Ascending aorta (tissue), 2 donors: ENCODE results near the gene DLX3. TPM values are rescaled to one million over a fixed set of nuclear protein-coding genes. Genes with fewer than 3 reads are reported as not detected.
A peak's percentile ranks its signal among the peaks of the same experiment; 100 is the strongest.

ENCODE experiments used
- DNase-seq, 2 donors: peaks; one replicate each; pipeline ENCODE4 v3.0.0-alpha.2; 2019; ENCODE audit warnings: low spot score in 2 of 2
- H3K27ac ChIP-seq, 2 donors: fragments of 200-600 bp; sonication (generic); one replicate each; pipeline ENCODE4 v1.5.1; 2016 to 2017; ENCODE audit warnings: mild to moderate bottlenecking in 1 of 2
- H3K27me3 ChIP-seq: fragments of 200-600 bp; sonication (generic); one replicate; pipeline ENCODE4 v1.5.1; 2017
- H3K36me3 ChIP-seq, 2 donors: fragments of 200-600 bp; sonication (generic); one replicate each; pipeline ENCODE4 v1.5.1; 2016
- H3K4me1 ChIP-seq, 2 donors: fragments of 200-600 bp; sonication (generic); one replicate each; pipeline ENCODE4 v1.5.1; 2016 to 2017; ENCODE audit warnings: mild to moderate bottlenecking in 1 of 2
- H3K4me3 ChIP-seq, 2 donors: fragments of 200-600 bp; sonication (generic); one replicate each; pipeline ENCODE4 v1.5.1; 2016 to 2017; ENCODE audit warnings: mild to moderate bottlenecking in 1 of 2
- H3K9me3 ChIP-seq, 2 donors: fragments of 200-600 bp; sonication (generic); one replicate each; pipeline ENCODE4 v1.5.1; 2016
- CTCF ChIP-seq, 3 experiments: fragments of 200-600 bp in 2 of 3; fragments of 450-650 bp in 1 of 3; sonication (generic) in 2 of 3; IDR thresholded peaks; one replicate each; pipeline ENCODE4 v1.5.1; 2016 to 2019; ENCODE audit warnings: antibody characterized with exemption in 3 of 3, mild to moderate bottlenecking in 1 of 3, moderate library complexity in 1 of 3
- intact Hi-C: fragments of 100-400 bp; cut with DNase I; formaldehyde crosslinking; loops from one replicate; pipeline ENCODE4 v1.15.1; 2023
- total RNA-seq: library from RNA; depleted of rRNA; stranded (reverse); fragments of >200 nt; gene quantifications from one replicate; pipeline ENCODE4 v1.1.0, GENCODE V29; 2016

DLX3 gene
- total RNA-seq, 1 donor from 2014 or later: 1.6 TPM

- H3K36me3 ChIP-seq: no peaks in the 10 kb centered on the region
- peak overlapping the region in 1 of 2 donors; percentile 2 for H3K4me3 ChIP-seq
- H3K27ac ChIP-seq: peak overlapping the region; percentile 62 to 73
- H3K4me1 ChIP-seq: peaks cover 5 to 51% of the 10 kb centered on the region in 2 donors
- no peaks in the 10 kb centered on the region for H3K9me3 ChIP-seq
- intact Hi-C loops: no loop called here
- no peak for TF ChIP-seq CTCF (IDR thresholded peaks at IDR 0.05)
- H3K27me3 ChIP-seq: no peaks in the 10 kb centered on the region
- DNase-seq: peak in 1 of 2 donors; percentile 86
These were observed 38.3 kb upstream of the DLX3 start for GRCh38 chr17:50033316-50033715.

- Histone ChIP-seq H3K9me3 (no peaks in the 10 kb centered on the region), H3K4me1 (peaks cover 4 to 44% of the 10 kb centered on the region in 2 donors), H3K27ac (peak overlapping the region; percentile 82 to 92), H3K4me3 (no peak overlapping the region), H3K27me3 (no peaks in the 10 kb centered on the region), H3K36me3 (no peaks in the 10 kb centered on the region)
- intact Hi-C loops: loop anchor here (5.0 kb wide), 1 partner anchor 268 kb away; no protein-coding TSS in a partner anchor
- DNase-seq: no peak
- no peak for TF ChIP-seq CTCF (IDR thresholded peaks at IDR 0.05)
These were observed 34.2 kb upstream of the DLX3 start for GRCh38 chr17:50029185-50029584.

- DNase-seq: no peak
- H3K4me3 ChIP-seq: no peak overlapping the region
- peaks cover 4 to 44% of the 10 kb centered on the region in 2 donors for H3K4me1 ChIP-seq
- TF ChIP-seq CTCF (IDR thresholded peaks at IDR 0.05): no peak
- intact Hi-C loops: loop anchor here (1.0 to 5.0 kb wide), 2 partner anchors 27 to 269 kb away; no protein-coding TSS in a partner anchor
- no peaks in the 10 kb centered on the region for H3K27me3 ChIP-seq
- H3K27ac ChIP-seq: peak overlapping the region; percentile 82 to 92
- no peaks in the 10 kb centered on the region for H3K9me3 ChIP-seq
- H3K36me3 ChIP-seq: no peaks in the 10 kb centered on the region
These were observed 33.7 kb upstream of the DLX3 start for GRCh38 chr17:50028736-50029120.

GRCh38 chr17:50027881-50028735, 33.1 kb upstream of the DLX3 start:
- Histone ChIP-seq H3K27ac (peak overlapping the region; percentile 82 to 92), H3K27me3 (no peaks in the 10 kb centered on the region), H3K9me3 (no peaks in the 10 kb centered on the region), H3K4me1 (peaks cover 4 to 38% of the 10 kb centered on the region in 2 donors), H3K4me3 (no peak overlapping the region), H3K36me3 (no peaks in the 10 kb centered on the region)
- intact Hi-C loops: loop anchor here (1.0 to 5.0 kb wide), 5 partner anchors 27 to 269 kb away; no protein-coding TSS in a partner anchor
- TF ChIP-seq CTCF (IDR thresholded peaks at IDR 0.05): no peak
- peak in 1 of 2 donors; percentile 78 for DNase-seq

GRCh38 chr17:50027172-50027880, 32.3 kb upstream of the DLX3 start:
- H3K4me1 ChIP-seq: peaks cover 4 to 31% of the 10 kb centered on the region in 2 donors
- peak overlapping the region; percentile 44 to 62 for H3K4me3 ChIP-seq
- no peaks in the 10 kb centered on the region for H3K9me3 ChIP-seq
- TF ChIP-seq CTCF (IDR thresholded peaks at IDR 0.05): no peak
- H3K27ac ChIP-seq: peak overlapping the region; percentile 82 to 92
- intact Hi-C loops: loop anchor here (1.0 to 5.0 kb wide), 4 partner anchors 37 to 270 kb away; no protein-coding TSS in a partner anchor
- H3K36me3 ChIP-seq: no peaks in the 10 kb centered on the region
- peak; percentile 68 to 96 for DNase-seq
- no peaks in the 10 kb centered on the region for H3K27me3 ChIP-seq
